ENCODE measurements around the gene RAB33B. TPM values are rescaled to one million over a fixed set of nuclear protein-coding genes. Genes with fewer than 3 reads are reported as not detected.

RAB33B gene
- total and polyA plus RNA-seq, 10 of the 15 experiments (the other 5 are each of a cell fraction or from before 2014, with no cell fraction given), result 3.2 to 10.7 (median 7.5) TPM

GRCh38 chr4:139419388-139419914, 34.5 kb upstream of the RAB33B start:
- Histone ChIP-seq H3K9me3 (replicated peaks; ENCODE audit: control insufficient read depth, insufficient read depth, low read length) (no peaks in the 10 kb centered on the region; the same call in 2 of the 3 replicates), H2AFZ (ENCODE audit: control insufficient read depth, low read depth, low read length) (no peak overlapping the region), H3K79me2 (ENCODE audit: control insufficient read depth, insufficient read depth, low read length) (no peaks in the 10 kb centered on the region), H3K4me1 (ENCODE audit: control insufficient read depth, insufficient read depth, low read length) (no peaks in the 10 kb centered on the region), H3K9ac (ENCODE audit: control insufficient read depth, insufficient read depth, low read length) (no peak overlapping the region), H3K4me2 (ENCODE audit: control insufficient read depth, insufficient read depth) (no peak overlapping the region), H3K27me3 (replicated peaks in 1 of 2; ENCODE audit: control insufficient read depth in 2 of 2, insufficient read depth in 2 of 2, low read length in 1 of 2) (no peaks in the 10 kb centered on the region), H4K20me1 (ENCODE audit: control insufficient read depth, insufficient read depth) (no peaks in the 10 kb centered on the region), H3K36me3 (ENCODE audit: control insufficient read depth in 2 of 2, insufficient read depth in 2 of 2, low read length in 1 of 2) (no peaks in the 10 kb centered on the region), H3K27ac (ENCODE audit: control insufficient read depth, insufficient read depth) (no peak overlapping the region), H3K4me3 (no peak overlapping the region)
- FAIRE-seq (no peak), ATAC-seq (peak; percentile 27; the same call in 2 of the 3 replicates), DNase-seq (ENCODE audit: low read depth, low spot score) (no peak)
- no TSS peak for BruUV-seq (replicated peaks)
- POLR2A ChIA-PET, result interaction anchor here (1.0 kb wide), 1 partner anchor 34 kb away, joined by 3 read pairs; no protein-coding TSS in a partner anchor
- TF ChIP-seq CBX5 (IDR thresholded peaks at IDR 0.05; ENCODE audit: low read depth) (no peak), TCF3 (IDR thresholded peaks at IDR 0.05; ENCODE audit: borderline replicate concordance, insufficient read depth, low read depth, low read length) (no peak), ZNF384 (IDR thresholded peaks at IDR 0.05; ENCODE audit: borderline replicate concordance, low read depth, low read length) (no peak), CBX3 (IDR thresholded peaks at IDR 0.05; ENCODE audit: borderline replicate concordance, low read depth) (no peak), RELA (IDR thresholded peaks at IDR 0.05; ENCODE audit: borderline replicate concordance, partially characterized antibody) (no peak), BRCA1 (IDR thresholded peaks at IDR 0.05; ENCODE audit: low read depth, low read length) (no peak), TCF12 (IDR thresholded peaks at IDR 0.05; ENCODE audit: low read depth, low read length) (no peak), PAX5 (IDR thresholded peaks at IDR 0.05; ENCODE audit: borderline replicate concordance, low read depth, low read length) (no peak), RAD21 (IDR thresholded peaks at IDR 0.05; ENCODE audit: insufficient read depth, low read depth, low read length) (no peak), NR2C2 (IDR thresholded peaks at IDR 0.05; ENCODE audit: borderline replicate concordance, control insufficient read depth, insufficient read length, low read depth) (no peak)
- TF ChIP-seq, protein P1, sequence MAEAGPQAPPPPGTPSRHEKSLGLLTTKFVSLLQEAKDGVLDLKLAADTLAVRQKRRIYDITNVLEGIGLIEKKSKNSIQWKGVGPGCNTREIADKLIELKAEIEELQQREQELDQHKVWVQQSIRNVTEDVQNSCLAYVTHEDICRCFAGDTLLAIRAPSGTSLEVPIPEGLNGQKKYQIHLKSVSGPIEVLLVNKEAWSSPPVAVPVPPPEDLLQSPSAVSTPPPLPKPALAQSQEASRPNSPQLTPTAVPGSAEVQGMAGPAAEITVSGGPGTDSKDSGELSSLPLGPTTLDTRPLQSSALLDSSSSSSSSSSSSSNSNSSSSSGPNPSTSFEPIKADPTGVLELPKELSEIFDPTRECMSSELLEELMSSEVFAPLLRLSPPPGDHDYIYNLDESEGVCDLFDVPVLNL (IDR thresholded peaks at IDR 0.05; ENCODE audit: low read depth, low read length), result no peak
- TF ChIP-seq, protein P2, sequence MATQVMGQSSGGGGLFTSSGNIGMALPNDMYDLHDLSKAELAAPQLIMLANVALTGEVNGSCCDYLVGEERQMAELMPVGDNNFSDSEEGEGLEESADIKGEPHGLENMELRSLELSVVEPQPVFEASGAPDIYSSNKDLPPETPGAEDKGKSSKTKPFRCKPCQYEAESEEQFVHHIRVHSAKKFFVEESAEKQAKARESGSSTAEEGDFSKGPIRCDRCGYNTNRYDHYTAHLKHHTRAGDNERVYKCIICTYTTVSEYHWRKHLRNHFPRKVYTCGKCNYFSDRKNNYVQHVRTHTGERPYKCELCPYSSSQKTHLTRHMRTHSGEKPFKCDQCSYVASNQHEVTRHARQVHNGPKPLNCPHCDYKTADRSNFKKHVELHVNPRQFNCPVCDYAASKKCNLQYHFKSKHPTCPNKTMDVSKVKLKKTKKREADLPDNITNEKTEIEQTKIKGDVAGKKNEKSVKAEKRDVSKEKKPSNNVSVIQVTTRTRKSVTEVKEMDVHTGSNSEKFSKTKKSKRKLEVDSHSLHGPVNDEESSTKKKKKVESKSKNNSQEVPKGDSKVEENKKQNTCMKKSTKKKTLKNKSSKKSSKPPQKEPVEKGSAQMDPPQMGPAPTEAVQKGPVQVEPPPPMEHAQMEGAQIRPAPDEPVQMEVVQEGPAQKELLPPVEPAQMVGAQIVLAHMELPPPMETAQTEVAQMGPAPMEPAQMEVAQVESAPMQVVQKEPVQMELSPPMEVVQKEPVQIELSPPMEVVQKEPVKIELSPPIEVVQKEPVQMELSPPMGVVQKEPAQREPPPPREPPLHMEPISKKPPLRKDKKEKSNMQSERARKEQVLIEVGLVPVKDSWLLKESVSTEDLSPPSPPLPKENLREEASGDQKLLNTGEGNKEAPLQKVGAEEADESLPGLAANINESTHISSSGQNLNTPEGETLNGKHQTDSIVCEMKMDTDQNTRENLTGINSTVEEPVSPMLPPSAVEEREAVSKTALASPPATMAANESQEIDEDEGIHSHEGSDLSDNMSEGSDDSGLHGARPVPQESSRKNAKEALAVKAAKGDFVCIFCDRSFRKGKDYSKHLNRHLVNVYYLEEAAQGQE (IDR thresholded peaks at IDR 0.05; ENCODE audit: low read depth, low read length), result no peak
- RAD21 ChIA-PET (ENCODE audit: unreplicated experiment), result no interaction called here
- whole genome bisulfite sequencing (ENCODE audit: insufficient coverage, insufficient replicate concordance, low lambda C conversion rate, missing lambda C conversion rate), result 93% methylated on average over 2 of the region's 2 CpGs
- in situ Hi-C loops (cut with MboI) (loop anchor here (5.0 kb wide), 1 partner anchor 113 kb away; no protein-coding TSS in a partner anchor), intact Hi-C loops (cut with micrococcal nuclease; ENCODE audit: unreplicated experiment) (no loop called here)
- CTCF ChIA-PET, result interaction anchor here (0.6 to 2.4 kb wide), 7 partner anchors 41 to 142 kb away, joined by 3 to 6 read pairs (median 3); no protein-coding TSS in a partner anchor
- SMC1A ChIA-PET (ENCODE audit: uncharacterized antibody, unreplicated experiment), result no interaction called here

Measured in GM12878 (cell line).